HG02885 (cell line): ENCODE measurements around the gene DTD2.

Experiments used
- ATAC-seq: cut with Tn5 transposase; IDR thresholded peaks from one replicate; pipeline ENCODE4 v1.9.1; 2021; ENCODE audit warnings: mild to moderate bottlenecking; ENCODE audit not compliant: unreplicated experiment, poor library complexity

The DTD2 gene

GRCh38 chr14:31410048-31410650, 47.2 kb downstream of the DTD2 start:
- no peak for ATAC-seq

GRCh38 chr14:31408421-31408820, 48.9 kb downstream of the DTD2 start:
- no peak for ATAC-seq

- no peak for ATAC-seq
These were observed 51.6 kb downstream of the DTD2 start for GRCh38 chr14:31405599-31406232.

GRCh38 chr14:31405106-31405505, 52.2 kb downstream of the DTD2 start:
- ATAC-seq = no peak

- no peak for ATAC-seq
These were observed 53.6 kb downstream of the DTD2 start for GRCh38 chr14:31403707-31404106.

- ATAC-seq = no peak
These were observed 54.4 kb downstream of the DTD2 start for GRCh38 chr14:31402764-31403439.

- ATAC-seq = no peak
These were observed 55.9 kb downstream of the DTD2 start for GRCh38 chr14:31401369-31401932.

- peak; percentile 64 for ATAC-seq
These were observed 57.2 kb downstream of the DTD2 start for GRCh38 chr14:31400031-31400638.
